NB4 (cell line): ENCODE data around the gene MICALL1.
A peak's percentile ranks its signal among the peaks of the same experiment; 100 is the strongest.
"Not testable (repeated sequence)": the region's sequence is repeated elsewhere in the genome, so short reads cannot be mapped to it uniquely, and the experiment has no call there.

Source experiments
- DNase-seq: peaks from one replicate; pipeline ENCODE4 v3.0.0; 2010; ENCODE audit warnings: low read depth
- H3K4me3 ChIP-seq: one replicate; pipeline ENCODE4 v1.5.1; 2011; ENCODE audit warnings: mild to moderate bottlenecking, low read depth, low read length, moderate library complexity
- MYC ChIP-seq: IDR thresholded peaks from 2 replicates; pipeline ENCODE4 v1.6.1; 2011; ENCODE audit warnings: low read depth, low read length
- POLR2A ChIP-seq: IDR thresholded peaks from 2 replicates; pipeline ENCODE4 v1.6.1; 2011; ENCODE audit warnings: mild to moderate bottlenecking; ENCODE audit not compliant: insufficient read length; ENCODE audit errors: extremely low read depth
- TF ChIP-seq, protein P1 (sequence below): IDR thresholded peaks from one replicate; pipeline ENCODE4 v1.5.1; 2012; ENCODE audit warnings: low read depth, low read length
- TF ChIP-seq, protein P2 (sequence below): IDR thresholded peaks from 2 replicates; pipeline ENCODE4 v1.6.1; 2011; ENCODE audit warnings: low read depth, low read length

MICALL1 gene

DNA sequence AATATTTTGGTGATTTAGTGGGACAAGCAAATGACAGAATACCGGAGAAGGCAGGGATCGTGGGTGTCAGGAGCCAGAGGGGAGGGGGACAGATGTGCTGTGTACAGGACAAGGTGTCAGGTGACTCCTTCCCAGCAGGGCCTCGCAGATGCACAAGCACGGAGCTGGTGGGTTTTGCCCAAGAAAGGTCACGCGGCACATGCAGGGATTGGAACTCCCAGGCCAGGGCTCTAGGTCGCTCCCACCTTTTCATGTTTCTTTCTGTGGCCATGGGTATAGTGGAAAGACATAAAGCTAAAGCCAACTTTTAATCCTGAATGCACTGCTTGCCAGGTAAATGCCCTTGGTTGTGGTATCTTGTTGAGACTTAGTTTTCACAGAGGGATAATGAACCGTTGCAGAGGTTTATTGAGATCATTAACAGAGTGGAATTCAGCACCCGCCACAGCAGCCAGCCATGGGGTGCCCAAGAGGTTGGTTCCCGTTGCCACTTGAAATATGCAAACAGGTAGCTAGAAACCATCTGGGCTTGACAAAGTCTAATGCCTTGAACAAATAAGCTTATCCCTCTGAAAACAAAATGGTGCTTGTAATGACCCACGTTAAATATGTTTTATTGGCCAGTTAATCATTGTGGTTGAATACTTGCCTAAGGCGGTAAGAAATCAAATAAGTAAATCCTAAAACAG is 37.2 kb downstream of the MICALL1 start:
- DNase-seq, result no peak
- H3K4me3 ChIP-seq, result no peak overlapping the region
- TF ChIP-seq POLR2A, result no peak
- TF ChIP-seq, protein P1, sequence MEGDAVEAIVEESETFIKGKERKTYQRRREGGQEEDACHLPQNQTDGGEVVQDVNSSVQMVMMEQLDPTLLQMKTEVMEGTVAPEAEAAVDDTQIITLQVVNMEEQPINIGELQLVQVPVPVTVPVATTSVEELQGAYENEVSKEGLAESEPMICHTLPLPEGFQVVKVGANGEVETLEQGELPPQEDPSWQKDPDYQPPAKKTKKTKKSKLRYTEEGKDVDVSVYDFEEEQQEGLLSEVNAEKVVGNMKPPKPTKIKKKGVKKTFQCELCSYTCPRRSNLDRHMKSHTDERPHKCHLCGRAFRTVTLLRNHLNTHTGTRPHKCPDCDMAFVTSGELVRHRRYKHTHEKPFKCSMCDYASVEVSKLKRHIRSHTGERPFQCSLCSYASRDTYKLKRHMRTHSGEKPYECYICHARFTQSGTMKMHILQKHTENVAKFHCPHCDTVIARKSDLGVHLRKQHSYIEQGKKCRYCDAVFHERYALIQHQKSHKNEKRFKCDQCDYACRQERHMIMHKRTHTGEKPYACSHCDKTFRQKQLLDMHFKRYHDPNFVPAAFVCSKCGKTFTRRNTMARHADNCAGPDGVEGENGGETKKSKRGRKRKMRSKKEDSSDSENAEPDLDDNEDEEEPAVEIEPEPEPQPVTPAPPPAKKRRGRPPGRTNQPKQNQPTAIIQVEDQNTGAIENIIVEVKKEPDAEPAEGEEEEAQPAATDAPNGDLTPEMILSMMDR, result no peak
- TF ChIP-seq, protein P2, sequence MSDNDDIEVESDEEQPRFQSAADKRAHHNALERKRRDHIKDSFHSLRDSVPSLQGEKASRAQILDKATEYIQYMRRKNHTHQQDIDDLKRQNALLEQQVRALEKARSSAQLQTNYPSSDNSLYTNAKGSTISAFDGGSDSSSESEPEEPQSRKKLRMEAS, result no peak
- TF ChIP-seq MYC, result no peak

DNA sequence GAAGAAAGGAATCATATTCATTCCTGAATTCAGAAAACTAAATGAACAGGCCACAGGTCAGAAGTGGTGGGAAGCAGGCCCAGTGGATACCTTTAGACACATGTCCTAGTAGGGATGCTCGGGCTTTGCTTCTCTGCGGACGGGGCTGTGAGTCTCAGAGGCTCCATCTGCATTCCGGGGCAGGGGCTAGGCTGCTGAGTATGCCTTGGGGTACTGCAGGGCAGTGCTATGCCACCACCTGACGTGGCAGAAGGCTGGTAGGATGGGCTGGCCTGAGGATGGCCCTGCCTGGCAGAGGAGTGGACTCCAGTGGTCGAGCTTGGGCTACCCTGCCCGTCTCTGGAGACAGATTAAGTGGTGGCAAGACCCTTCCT is 37.7 kb downstream of the MICALL1 start:
- no peak overlapping the region for H3K4me3 ChIP-seq
- TF ChIP-seq POLR2A, result no peak
- TF ChIP-seq, protein P2, result no peak
- TF ChIP-seq, protein P1, result no peak
- TF ChIP-seq MYC, result no peak
- no peak for DNase-seq

DNA sequence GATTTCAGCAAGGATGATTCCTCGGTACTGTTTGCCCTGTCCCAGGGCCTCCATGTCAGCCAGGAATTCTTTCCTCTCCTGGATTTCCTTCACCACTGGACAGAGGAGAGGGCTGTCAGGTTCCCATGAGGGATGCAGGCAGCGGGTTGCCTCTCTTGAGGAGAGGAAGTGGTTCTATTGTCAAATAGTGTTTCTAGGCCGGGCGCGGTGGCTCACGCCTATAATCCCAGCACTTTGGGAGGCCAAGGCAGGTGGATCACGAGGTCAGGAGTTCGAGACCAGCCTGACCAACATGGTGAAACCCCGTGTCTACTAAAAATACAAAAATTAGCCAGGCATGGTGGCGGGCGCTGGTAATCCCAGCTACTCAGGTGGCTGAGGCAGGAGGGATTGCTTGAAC is 38.3 kb downstream of the MICALL1 start:
- not testable (repeated sequence) for DNase-seq, H3K4me3 ChIP-seq

DNA sequence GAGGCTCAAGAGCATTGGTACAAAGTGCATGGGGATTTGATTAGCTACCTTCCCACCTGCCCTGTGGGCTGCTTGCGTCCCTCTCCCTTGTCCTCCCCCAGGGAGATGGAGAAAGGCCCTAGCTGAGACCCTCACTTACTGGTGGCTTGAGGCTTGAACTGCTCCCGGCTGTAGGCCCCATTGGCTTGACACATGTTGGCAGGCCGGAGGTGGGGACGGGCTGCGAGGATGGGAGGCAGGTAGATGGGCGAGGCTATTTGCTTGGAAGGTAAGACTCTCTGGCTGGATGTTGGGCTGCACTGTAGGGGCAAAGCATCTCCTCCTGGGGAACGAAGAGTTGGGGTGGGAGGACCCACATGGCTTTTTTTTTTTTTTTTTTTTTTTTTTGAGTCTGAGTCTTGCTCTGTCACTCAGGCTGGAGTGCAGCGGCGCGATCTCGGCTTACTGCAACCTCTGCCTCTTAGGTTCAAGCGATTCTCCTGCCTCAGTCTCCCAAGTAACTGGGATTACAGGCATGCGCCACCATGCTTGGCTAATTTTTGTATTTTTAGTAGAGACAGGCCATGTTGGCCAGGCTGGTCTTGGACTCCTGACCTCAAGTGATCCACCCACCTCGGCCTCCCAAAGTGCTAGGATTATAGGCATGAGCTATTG is 41.2 kb downstream of the MICALL1 start:
- DNase-seq, H3K4me3 ChIP-seq: not testable (repeated sequence)

DNA sequence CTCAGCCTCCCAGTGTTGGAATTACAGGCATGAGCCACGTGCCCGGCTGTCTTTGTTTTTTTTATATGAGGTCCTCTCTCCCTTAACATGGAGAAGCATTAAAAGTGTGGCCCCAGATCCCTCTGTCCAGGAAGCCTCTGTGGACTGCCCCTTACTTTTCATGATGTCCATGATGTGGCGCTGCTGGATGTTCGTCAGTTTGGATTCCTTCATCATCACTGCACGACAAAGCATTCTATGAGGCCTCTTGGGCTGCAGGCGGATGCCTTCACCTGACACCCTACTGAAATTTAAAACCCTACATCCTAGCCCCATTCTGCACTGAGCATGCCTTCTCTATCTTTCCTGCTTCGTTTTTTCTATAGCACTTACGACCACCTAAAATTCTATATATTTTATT is 45.2 kb downstream of the MICALL1 start:
- DNase-seq, result peak; percentile 33
- TF ChIP-seq MYC, result no peak
- TF ChIP-seq, protein P2, result no peak
- TF ChIP-seq POLR2A, result no peak
- TF ChIP-seq, protein P1, result no peak
- H3K4me3 ChIP-seq, result no peak overlapping the region

DNA sequence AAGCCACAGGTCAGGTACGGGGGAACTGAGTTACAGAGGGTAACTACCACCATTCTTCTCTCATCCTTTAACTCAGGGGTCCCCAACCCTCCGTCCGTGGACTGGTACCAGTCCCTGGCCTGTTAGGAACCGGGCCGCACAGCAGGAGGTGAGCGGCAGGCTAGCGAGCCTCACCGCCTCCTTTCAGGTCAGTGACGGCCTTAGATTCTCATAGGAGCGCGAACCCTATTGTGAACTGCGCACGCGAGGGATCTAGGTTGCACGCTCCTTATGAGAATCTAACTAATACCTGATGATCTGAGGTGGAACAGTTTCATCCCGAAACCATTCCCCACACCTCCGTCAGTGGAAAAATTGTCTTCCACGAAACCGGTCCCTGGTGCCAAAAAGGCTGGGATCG is 46.5 kb downstream of the MICALL1 start:
- not testable (repeated sequence) for DNase-seq, H3K4me3 ChIP-seq

DNA sequence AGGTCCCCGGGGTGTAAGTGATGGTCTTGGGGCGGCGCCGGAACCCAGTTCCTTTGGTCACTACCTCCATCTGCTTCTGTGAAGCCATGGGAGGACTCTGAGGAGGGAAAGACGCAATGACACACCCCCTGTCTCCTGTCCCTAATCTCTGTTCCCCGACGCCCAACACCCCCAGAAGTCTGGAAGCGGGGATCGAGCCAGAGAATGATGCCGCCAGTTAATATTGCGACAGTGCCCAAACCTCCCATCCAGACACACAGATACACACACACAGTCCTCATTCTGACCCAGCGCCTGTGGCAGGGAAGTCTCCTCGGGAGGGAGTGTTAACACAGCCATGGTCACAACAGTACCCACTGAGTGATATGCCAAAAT is 47.0 kb downstream of the MICALL1 start:
- H3K4me3 ChIP-seq, result peak overlapping the region; percentile 94
- DNase-seq, result no peak
- TF ChIP-seq POLR2A (no peak), MYC (no peak)
- TF ChIP-seq, protein P1, result no peak
- TF ChIP-seq, protein P2, result no peak
